Islet of Langerhans (tissue), 1 donor: ENCODE data around the gene ATP2A3.

Source experiments
- FAIRE-seq: peaks from one replicate; lab custom pipeline; 2011; peaks lifted over from hg19 to GRCh38; lab: Jason Lieb, UNC

Gene ATP2A3

DNA sequence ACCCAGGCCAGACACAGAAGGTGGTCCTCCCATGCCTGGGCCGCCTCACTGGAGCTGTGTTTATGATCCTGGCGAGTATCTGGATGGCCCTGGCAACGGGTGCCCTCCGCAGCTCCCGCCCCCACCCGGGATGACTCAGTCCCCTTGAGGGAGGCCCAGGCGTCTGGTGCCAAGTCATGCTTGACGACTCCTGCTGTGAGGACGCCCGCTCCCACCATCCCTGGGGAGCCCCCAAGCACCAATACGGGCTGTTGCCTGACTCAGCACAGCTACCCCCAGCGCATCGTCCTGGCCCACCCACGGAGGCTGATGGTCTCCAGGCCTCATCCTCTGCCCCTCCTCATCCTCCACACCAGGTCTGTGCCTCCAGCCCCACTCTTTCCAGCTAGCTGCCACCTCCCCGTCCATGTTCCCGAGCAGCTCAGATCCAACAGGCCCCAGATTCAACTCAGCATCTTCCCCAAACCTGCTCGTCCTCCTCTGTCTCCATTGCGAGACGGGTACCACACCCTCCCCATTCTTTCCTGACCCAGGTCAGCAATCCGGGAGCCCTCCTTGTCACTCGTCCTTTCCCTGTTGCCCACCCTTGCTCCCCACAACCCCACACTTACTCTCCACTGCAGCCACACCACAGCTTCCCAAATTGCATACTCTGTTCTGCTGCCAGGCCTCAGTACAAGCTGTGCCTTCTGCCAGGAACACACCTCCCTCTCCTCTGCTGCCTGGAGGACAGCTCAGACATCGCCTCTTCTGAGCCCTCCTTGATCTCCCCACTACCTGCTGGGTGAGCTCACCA, 74.0 kb downstream of the ATP2A3 start:
- FAIRE-seq, result no peak

GRCh38 chr17:3889325-3890012, 74.8 kb downstream of the ATP2A3 start:
- FAIRE-seq, result no peak

- no peak for FAIRE-seq
Observed at GRCh38 chr17:3888343-3889171, 75.7 kb downstream of the ATP2A3 start.

GRCh38 chr17:3887804-3888203, 76.4 kb downstream of the ATP2A3 start:
- FAIRE-seq, result no peak

- no peak for FAIRE-seq
Observed at GRCh38 chr17:3887394-3887793, 76.8 kb downstream of the ATP2A3 start.

GRCh38 chr17:3886776-3887175, 77.5 kb downstream of the ATP2A3 start:
- FAIRE-seq, result no peak

- no peak for FAIRE-seq
Observed at GRCh38 chr17:3885970-3886369, 78.3 kb downstream of the ATP2A3 start.

- no peak for FAIRE-seq
Observed at GRCh38 chr17:3885271-3885670, 79.0 kb downstream of the ATP2A3 start.

- FAIRE-seq, result no peak
Observed at GRCh38 chr17:3884188-3884587, 80.0 kb downstream of the ATP2A3 start.

GRCh38 chr17:3882276-3882675, 82.0 kb downstream of the ATP2A3 start:
- no peak for FAIRE-seq

DNA sequence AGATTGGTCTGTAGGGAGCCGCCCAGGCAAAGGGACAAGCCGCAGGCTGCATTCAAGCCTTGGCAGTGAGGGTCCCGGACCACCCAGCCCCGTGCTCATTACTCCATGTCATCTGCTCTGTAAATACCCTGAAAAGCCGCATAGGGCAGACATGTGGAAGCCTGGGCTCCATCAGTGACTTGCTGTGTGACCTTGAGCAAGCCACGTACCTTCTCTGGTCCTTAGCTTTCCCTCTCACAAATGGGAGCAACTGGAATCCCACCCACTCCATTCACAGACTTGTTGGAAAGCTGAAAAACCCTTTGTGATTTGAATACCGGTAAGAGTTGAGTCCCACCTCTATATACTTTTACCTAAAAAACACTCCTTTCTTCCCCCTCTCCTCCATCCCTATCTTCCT, 83.3 kb downstream of the ATP2A3 start:
- no peak for FAIRE-seq

GRCh38 chr17:3879591-3880417, 84.4 kb downstream of the ATP2A3 start:
- FAIRE-seq, result no peak

DNA sequence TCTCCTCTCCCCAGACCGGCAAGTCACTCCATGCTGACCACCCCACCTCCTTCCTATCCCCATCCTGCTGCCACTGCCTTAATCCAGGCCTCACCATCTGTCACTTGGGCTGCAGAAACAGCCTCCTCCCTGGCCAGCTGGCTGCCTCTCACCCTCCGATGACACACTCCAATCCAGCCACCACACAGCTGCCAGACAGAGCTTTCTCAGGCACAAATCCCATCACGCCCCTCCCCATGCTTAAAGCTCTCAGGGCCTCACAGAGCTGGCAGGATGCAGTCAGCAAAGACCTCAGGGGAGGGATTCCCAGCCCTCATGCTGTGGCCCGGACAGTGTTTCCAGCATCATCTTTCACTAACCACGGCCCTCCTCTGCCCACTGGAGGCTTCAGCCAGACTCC, 85.1 kb downstream of the ATP2A3 start:
- FAIRE-seq, result peak; percentile 9

DNA sequence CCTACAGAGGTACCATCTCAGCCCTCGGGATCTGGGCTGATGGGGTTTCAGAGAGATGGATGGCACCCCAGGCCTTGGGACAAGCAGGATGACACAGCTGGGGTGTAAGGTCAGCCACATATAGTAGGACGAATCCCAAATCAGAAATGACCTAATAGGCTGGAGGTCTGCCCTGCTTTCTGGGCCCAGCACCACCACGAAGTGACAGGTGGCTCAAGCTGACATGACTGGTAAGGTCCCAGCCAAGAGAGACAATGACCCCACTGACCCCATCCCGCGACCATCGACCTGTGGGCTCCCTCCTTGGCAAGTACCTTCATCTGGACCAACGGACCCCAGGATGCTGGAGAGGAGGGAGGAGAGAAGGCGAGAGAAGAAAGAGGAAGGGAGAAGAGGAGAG, 87.0 kb downstream of the ATP2A3 start:
- no peak for FAIRE-seq

DNA sequence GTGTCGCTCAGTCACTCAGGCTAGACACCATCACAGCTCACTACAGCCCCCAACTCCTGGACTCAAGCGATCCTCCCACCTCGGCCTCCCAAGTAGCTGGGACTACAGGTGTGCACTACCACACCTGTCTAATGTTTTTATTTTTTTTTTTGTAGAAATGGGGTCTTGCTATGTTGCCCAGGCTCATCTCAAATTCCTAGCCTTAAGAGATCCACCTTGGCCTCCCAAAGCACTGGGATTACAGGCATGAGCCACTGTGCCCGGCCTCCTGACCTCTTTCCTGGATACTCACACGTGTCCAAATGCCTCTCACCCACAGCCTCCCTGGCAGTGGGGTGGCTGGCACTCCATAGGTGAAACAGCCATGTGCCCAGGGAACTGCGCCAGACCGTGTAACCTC, 88.9 kb downstream of the ATP2A3 start:
- no peak for FAIRE-seq
